Tibial artery (tissue), 4 donors: ENCODE results near the gene FAM174C.
A peak's percentile ranks its signal among the peaks of the same experiment; 100 is the strongest.

ENCODE experiments used
- DNase-seq, 2 donors: peaks; one replicate each; pipeline ENCODE4 v3.0.0-alpha.2; 2019
- H3K27ac ChIP-seq, 2 donors: fragments of 200-600 bp; sonication (generic) in 1 of 2; 1 replicate in 1 of 2; 2 replicates in 1 of 2; pipeline ENCODE4 v1.5.1; 2018 to 2019; ENCODE audit warnings: mild to moderate bottlenecking in 1 of 2
- H3K27me3 ChIP-seq, 2 donors: fragments of 200-600 bp; sonication (generic) in 1 of 2; one replicate each; pipeline versions ENCODE4 v1.5.1 to v1.6.0; 2016 to 2019
- H3K36me3 ChIP-seq, 3 donors: fragments of 200-600 bp; sonication (generic) in 2 of 3; one replicate each; pipeline ENCODE4 v1.5.1; 2016 to 2019; ENCODE audit warnings: mild to moderate bottlenecking in 2 of 3
- H3K4me1 ChIP-seq, 4 donors: fragments of 200-600 bp; sonication (generic) in 2 of 4; 1 replicate in 3 of 4; 2 replicates in 1 of 4; pipeline ENCODE4 v1.5.1; 2016 to 2019
- H3K4me3 ChIP-seq, 2 donors: fragments of 200-600 bp; sonication (generic) in 1 of 2; 1 replicate in 1 of 2; 2 replicates in 1 of 2; pipeline ENCODE4 v1.5.1; 2018 to 2019; ENCODE audit warnings: mild to moderate bottlenecking in 2 of 2
- H3K9me3 ChIP-seq, 3 donors: fragments of 200-600 bp; sonication (generic) in 1 of 3; one replicate each; pipeline ENCODE4 v1.5.1; 2016 to 2019
- intact Hi-C: fragments of 100-400 bp; cut with DNase I; formaldehyde crosslinking; loops from one replicate; pipeline ENCODE4 v1.15.0; 2023; ENCODE audit warnings: low total_unique reads
- TF ChIP-seq, protein P1 (sequence below), 2 experiments: fragments of 200-600 bp in 1 of 2; fragments of 450-650 bp in 1 of 2; IDR thresholded peaks; one replicate each; pipeline ENCODE4 v1.5.1; 2017 to 2019; ENCODE audit warnings: antibody characterized with exemption in 2 of 2, mild to moderate bottlenecking in 1 of 2, moderate library complexity in 1 of 2

Gene FAM174C

DNA sequence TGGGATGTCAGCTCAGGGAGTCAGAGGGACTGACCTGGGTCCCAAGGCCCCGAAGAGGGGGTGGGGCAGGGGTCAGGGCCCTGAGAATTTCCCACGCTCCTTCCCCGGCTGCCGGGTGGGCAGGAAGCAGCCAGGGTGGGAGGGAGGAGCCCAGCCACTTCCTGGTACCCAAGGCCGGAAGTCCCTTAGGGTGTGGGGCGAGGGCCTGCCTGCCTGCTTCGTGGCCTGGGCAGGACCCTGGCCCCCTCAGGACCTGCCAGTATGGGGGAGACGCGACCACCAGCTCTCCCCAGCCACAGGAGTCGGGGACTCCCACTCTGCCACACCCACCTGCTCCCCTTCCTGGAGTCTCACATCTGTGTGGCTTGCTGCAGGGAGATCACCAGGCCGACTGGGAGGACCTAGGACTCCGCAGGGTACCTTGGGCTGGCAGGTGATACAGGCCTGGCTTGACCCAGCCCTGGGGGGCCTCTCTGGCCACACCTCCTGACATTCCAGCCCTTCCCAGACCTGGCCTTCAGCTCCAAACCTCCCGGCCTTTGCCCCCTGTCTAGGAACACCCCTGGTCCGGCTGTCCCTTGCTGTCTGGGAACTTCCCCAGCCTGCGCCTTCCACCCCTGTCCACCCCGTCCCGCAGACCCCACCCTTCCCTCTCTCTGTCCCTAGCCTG is 16.0 kb upstream of the FAM174C start:
- peaks cover 29 to 42% (median 41%) of the 10 kb centered on the region in 3 donors for H3K36me3 ChIP-seq
- H3K4me3 ChIP-seq = peak overlapping the region; percentile 13 to 31
- no peaks in the 10 kb centered on the region for H3K27me3 ChIP-seq
- H3K27ac ChIP-seq = peak overlapping the region; percentile 93 to 95
- intact Hi-C loops = no loop called here
- H3K9me3 ChIP-seq = no peaks in the 10 kb centered on the region
- TF ChIP-seq, protein P1, sequence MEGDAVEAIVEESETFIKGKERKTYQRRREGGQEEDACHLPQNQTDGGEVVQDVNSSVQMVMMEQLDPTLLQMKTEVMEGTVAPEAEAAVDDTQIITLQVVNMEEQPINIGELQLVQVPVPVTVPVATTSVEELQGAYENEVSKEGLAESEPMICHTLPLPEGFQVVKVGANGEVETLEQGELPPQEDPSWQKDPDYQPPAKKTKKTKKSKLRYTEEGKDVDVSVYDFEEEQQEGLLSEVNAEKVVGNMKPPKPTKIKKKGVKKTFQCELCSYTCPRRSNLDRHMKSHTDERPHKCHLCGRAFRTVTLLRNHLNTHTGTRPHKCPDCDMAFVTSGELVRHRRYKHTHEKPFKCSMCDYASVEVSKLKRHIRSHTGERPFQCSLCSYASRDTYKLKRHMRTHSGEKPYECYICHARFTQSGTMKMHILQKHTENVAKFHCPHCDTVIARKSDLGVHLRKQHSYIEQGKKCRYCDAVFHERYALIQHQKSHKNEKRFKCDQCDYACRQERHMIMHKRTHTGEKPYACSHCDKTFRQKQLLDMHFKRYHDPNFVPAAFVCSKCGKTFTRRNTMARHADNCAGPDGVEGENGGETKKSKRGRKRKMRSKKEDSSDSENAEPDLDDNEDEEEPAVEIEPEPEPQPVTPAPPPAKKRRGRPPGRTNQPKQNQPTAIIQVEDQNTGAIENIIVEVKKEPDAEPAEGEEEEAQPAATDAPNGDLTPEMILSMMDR (IDR thresholded peaks at IDR 0.05) = no peak
- H3K4me1 ChIP-seq = peaks cover 10 to 80% (median 75%) of the 10 kb centered on the region in 4 donors
- peak; percentile 70 to 87 for DNase-seq

DNA sequence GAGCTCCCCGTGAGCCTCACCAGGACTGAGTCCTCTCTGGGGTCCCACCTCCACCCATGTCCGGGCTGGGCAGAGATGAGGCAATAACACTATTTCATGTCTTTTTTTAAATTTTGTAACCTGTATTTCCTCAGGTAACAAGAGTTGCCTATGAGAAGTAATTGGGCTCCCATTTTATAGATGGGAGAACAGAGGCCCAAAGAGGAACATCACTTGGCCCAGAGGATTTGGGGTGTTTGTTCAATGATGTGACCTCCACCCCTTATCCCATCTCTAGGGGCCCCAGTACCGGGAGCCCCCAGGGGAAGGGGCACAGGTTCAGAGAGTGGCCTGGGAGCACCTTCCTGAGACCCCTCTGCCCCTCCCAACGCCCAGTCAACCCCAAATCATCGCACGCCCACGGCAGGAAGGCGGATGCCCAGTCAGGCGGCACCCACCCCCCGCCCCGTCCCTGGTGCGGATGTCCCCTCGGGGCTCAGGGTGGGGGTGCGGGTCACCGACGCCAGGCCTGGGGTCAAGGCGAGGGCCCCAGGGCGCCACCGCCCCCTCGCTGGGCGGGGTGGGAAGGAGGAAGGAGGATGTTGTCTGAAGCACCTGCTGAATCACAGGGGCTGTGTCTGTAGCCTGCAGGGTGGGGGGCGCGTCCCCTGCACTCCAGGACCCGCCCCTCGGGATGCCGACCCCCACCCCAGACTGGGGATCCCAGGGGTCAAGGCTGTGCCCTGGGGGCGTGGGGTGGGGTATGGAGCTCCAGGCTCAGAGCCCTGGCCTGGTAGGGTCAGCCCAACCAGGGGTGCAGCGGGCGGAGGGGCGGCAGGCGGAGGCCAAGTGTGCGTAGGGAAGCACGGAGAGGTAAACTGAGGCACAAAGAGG is 15.2 kb upstream of the FAM174C start:
- H3K4me3 ChIP-seq = peak overlapping the region; percentile 64 to 77
- peak in 1 of 2 donors; percentile 75 for DNase-seq
- peaks cover 10 to 77% (median 72%) of the 10 kb centered on the region in 4 donors for H3K4me1 ChIP-seq

DNA sequence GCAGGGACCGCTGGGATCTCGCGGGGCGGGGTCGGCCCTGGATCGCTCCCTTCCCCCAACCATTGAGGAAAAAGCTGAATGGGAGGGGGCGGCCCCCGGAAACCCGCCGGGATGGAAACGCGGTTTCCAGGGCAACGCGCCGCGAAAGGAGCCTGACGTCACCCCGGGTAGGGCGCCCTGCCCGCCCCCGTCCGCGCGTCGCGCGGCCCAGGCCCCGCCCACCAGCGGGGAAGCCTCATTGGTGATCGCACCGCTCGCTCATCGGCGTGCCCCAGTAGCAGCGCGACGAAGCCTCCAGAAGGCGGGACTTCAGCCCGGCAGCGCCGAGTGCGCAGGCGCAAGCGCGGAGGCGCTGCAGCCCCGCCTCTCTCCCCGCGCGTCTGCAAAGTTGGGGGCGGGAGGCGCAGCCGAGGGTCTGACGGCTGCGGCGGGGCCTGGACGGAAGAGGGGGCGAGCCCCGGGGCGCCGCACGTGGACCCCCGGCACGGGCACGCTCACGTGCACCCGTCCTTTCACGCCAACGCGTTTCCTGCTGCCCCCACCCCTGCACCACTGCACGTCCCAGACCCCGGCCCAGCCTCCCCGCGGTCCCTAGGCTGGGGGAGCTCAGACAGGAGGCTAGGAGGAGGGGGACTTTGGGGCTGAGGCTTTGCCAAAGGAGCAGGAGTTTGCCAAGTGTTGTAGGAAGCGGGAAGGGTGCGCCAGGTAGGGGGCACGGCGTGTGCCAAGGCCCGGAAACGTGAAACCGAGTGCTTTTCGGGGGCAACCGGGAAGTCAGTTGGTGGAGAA is 14.4 kb upstream of the FAM174C start:
- intact Hi-C loops = no loop called here
- H3K4me3 ChIP-seq = peak overlapping the region; percentile 64 to 77
- peaks cover 13 to 26% (median 24%) of the 10 kb centered on the region in 3 donors for H3K36me3 ChIP-seq
- H3K27me3 ChIP-seq = no peaks in the 10 kb centered on the region
- peak; percentile 94 to 98 for DNase-seq
- TF ChIP-seq, protein P1 (IDR thresholded peaks at IDR 0.05) = no peak
- H3K9me3 ChIP-seq = no peaks in the 10 kb centered on the region
- peaks cover 10 to 77% (median 72%) of the 10 kb centered on the region in 4 donors for H3K4me1 ChIP-seq
- H3K27ac ChIP-seq = peak overlapping the region; percentile 93 to 95

More for the DNA sequence above, 15.2 kb upstream of the FAM174C start:
- Histone ChIP-seq H3K27ac (peak overlapping the region; percentile 93 to 95), H3K27me3 (no peaks in the 10 kb centered on the region), H3K36me3 (peaks cover 21 to 34% (median 33%) of the 10 kb centered on the region in 3 donors), H3K9me3 (no peaks in the 10 kb centered on the region)
- intact Hi-C loops = no loop called here
- TF ChIP-seq, protein P1 (IDR thresholded peaks at IDR 0.05) = no peak

DNA sequence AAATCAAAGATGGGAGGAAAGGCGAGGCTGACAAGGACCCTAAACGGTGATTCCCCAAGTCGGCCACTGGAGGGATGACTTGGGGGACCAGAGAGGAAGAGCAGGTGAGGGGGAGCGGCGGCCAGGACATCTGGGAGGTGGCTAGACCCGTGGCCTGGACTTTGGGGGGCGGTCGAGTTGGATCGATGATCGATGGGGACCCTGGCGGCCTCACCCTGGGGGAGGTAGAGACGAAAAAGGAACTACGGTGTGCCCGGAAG is 13.9 kb upstream of the FAM174C start:
- Histone ChIP-seq H3K9me3 (no peaks in the 10 kb centered on the region), H3K4me3 (peak overlapping the region; percentile 64 to 77), H3K4me1 (peaks cover 10 to 81% (median 75%) of the 10 kb centered on the region in 4 donors), H3K36me3 (peaks cover 9 to 20% (median 19%) of the 10 kb centered on the region in 3 donors), H3K27me3 (no peaks in the 10 kb centered on the region), H3K27ac (peak overlapping the region; percentile 93 to 95)
- intact Hi-C loops = no loop called here
- no peak for DNase-seq
- TF ChIP-seq, protein P1 (IDR thresholded peaks at IDR 0.05) = peak in 1 of 2 experiments; percentile 19
